ENCODE data around the gene RNF223.
"Not testable (repeated sequence)": the region's sequence is repeated elsewhere in the genome, so short reads cannot be mapped to it uniquely, and the experiment has no call there.

RNF223 gene

DNA sequence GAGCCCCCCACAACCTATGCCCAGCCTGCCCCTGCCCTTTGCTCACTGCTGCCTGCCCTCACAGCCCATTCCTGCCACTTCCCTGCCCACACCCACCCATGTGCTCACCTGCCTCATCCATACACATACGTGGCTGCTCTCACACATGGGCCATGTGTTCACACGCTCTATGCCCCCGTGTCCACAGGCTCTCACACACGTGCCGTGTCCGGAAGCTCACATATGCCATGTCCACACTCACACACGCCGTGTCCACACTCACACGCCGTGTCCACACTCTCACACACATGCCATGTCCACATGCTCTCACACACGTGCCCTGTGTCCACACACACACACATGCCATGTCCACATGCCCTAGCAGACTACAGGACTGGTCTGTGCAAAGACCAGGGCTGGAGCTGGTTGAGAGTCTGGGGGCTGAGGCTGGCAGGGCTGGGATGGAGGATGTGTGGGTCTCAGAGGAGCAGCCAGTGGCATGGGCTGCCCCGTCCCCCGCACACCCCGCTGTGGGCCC is 583 bp upstream of the RNF223 start:
- DNase-seq (ENCODE audit: low read depth in 2 of 2, low spot score in 1 of 2) = no peak

DNA sequence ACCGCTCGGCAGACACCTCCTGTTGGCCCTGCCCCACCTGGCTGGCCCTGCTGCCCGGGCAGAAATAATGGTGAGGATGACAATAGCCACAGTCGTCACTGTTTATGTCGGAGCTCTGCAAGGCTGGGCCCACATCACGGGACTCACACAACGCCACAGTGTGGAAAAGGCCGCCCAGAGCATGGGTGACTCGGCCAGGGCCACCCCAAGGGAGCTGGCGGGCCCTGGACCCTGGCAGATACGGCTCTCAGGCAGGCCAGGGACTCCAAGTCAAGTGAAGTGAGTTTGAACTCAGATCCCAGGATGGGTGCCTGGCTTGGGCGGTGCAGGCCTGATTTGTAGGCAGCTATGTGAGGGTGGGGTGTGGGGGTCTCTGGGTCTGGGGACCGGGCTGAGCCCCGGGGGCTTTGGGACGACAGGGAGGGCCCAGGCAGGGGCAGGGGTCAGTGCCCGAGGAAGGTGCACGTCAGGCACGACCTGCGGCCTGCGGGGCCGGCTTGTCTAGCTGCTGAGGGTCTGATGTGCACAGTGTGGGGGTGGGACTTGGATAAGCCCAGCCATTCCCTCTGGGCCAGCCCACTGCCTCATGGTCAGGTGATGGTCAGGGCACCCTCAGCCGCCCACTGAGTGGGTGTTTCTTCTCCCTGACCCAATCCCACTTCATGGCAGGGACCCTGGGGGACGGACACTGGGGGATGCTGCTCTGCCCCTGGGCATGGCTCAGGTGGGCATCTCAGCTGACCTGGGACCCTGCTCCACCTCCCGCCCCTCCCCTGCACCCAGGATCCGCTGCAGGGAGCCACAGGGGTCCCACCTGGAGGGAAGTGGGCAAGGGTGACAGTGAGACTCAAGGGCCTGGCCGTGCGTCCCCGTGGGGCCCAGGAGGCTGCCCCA is 1.0 kb downstream of the RNF223 start:
- DNase-seq (ENCODE audit: low read depth in 2 of 2, low spot score in 1 of 2) = no peak

- DNase-seq (ENCODE audit: low read depth in 2 of 2, low spot score in 1 of 2) = no peak
Measured at GRCh38 chr1:1072299-1072848, 1.7 kb downstream of the RNF223 start.

GRCh38 chr1:1071486-1072298 is 2.4 kb downstream of the RNF223 start:
- no peak for DNase-seq (ENCODE audit: low read depth in 2 of 2, low spot score in 1 of 2)

DNA sequence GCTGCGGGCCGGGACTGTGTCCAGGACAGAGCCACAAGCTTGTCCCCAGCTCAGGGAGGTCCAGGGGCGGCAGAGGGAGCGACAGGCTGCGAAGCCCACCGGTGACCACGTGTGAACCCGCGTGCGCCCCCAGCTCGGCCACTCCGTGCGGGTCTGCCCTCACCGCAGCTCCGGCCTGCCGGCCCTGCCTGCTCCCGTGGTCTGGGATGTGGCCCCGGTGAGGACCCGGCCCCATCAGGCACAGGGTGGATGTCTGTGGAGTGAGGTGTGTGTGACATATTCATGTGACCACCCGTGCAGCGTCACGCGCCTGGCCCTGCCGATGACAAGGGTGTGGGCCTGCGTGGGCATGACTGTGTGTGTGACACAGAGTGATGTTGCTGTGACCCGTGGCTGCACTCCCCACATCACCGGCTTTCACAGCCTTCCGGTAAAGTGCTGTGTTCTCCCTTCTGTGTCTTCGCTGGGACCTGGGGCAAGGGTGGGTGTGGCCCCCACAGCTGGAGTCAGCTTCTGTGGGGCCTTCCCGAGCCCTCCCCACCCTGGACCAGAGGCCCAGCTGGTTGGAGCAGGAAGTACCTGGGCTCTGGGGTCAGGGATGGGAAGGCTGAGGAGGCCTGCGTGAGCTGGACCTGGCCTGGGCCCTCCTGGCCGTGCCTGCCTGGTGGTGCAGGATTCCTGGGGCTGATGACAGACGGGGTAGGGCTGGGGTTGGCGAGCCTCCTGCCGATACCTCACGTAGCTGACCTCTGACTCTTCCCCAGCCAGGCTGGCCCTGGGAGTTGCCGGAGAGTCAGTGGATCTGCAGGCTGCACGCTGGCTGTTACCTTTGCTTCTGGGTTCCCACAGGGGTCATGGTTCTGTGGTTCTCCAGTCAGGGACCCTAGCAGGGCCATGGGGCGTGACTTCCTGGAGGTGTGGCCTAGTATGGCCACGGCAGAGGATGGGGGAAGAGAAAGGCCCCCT is 4.1 kb downstream of the RNF223 start:
- DNase-seq (ENCODE audit: low read depth in 2 of 2, low spot score in 1 of 2) = no peak

GRCh38 chr1:1069056-1069710 is 4.9 kb downstream of the RNF223 start:
- DNase-seq (ENCODE audit: low read depth in 2 of 2, low spot score in 1 of 2) = peak; percentile 72 to 78

- DNase-seq (ENCODE audit: low read depth in 2 of 2, low spot score in 1 of 2) = peak in 1 of 2 donors; percentile 12
Measured at GRCh38 chr1:1068517-1069055, 5.5 kb downstream of the RNF223 start.

DNA sequence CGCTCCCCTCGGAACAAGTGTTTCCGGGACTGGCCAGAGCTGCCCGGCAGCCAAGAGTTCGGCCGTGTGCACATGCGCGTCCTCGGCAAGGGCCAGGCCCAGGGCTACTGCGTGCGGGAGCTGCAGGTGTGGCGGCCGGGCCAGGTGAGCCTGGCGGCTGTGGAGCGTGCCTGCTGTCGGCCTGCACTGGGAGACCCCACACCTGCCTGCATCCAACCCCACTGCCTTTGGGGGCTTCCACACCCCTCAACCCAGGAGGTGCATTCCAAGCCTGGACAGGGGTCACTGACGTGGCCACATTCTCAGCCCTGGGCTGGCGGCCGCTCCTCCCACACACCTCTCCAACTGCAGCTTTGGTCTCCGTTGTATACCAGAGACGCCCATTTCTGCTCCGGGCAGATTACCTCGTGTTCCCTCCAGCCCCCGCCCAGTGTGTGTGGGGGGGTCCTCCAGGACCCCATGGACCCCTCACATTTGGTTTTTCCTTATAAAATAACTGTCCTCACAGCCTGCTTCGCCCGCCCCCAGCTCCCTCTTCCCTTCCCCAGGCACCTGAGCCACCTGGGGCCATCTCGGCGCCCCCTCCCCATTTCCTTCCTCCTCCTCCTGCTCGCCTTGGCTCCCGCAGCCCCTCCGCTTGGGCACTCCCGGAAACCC is 6.1 kb downstream of the RNF223 start:
- DNase-seq (ENCODE audit: low read depth in 2 of 2, low spot score in 1 of 2) = no peak

GRCh38 chr1:1067284-1067859 is 6.7 kb downstream of the RNF223 start:
- no peak for DNase-seq (ENCODE audit: low read depth in 2 of 2, low spot score in 1 of 2)

DNA sequence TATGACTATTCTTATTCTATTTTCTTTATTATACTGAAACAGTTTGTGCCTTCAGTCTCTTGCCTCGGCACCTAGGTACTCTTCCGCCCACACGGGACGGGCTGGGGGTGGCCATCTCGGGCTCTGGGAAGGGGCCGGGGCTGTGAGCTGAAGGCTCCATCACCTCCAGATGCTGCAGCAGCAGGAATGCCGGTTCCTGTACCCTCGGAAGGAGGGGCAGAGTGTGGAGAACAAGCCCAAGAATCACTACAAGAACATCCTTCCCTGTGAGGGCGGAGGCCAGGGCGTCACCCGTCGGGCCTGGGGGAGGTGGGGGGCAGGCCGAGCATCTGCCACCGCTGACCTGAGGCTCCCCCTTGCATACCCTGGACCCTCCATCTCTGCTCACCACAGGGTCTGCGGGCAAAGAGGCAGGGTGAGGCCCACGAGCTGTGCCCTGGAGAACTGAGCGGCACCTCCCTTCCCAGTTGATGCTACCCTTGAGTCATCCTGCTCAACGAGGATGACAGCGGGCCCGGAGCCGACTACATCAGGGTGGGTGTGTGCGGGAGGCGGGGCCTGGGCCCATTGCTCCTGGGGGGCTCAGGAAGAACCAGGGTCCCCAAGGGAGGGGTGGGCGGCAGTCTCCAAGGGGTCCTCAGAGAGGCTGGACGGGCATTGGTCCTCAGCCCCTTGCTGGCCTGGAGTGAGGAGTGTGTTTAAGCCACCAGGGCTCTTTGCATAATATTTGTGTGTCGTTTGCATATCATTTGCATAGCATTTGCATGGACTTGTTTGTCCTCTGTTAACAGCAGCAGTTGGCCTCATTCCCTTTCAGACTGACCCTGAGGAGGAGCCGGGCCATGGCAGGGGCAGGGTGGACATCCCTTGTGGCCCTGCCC is 7.5 kb downstream of the RNF223 start:
- DNase-seq (ENCODE audit: low read depth in 2 of 2, low spot score in 1 of 2) = no peak

GRCh38 chr1:1065940-1066304 is 8.2 kb downstream of the RNF223 start:
- DNase-seq (ENCODE audit: low read depth in 2 of 2, low spot score in 1 of 2) = not testable (repeated sequence)

GRCh38 chr1:1065265-1065939 is 8.7 kb downstream of the RNF223 start:
- DNase-seq (ENCODE audit: low read depth in 2 of 2, low spot score in 1 of 2) = no peak

DNA sequence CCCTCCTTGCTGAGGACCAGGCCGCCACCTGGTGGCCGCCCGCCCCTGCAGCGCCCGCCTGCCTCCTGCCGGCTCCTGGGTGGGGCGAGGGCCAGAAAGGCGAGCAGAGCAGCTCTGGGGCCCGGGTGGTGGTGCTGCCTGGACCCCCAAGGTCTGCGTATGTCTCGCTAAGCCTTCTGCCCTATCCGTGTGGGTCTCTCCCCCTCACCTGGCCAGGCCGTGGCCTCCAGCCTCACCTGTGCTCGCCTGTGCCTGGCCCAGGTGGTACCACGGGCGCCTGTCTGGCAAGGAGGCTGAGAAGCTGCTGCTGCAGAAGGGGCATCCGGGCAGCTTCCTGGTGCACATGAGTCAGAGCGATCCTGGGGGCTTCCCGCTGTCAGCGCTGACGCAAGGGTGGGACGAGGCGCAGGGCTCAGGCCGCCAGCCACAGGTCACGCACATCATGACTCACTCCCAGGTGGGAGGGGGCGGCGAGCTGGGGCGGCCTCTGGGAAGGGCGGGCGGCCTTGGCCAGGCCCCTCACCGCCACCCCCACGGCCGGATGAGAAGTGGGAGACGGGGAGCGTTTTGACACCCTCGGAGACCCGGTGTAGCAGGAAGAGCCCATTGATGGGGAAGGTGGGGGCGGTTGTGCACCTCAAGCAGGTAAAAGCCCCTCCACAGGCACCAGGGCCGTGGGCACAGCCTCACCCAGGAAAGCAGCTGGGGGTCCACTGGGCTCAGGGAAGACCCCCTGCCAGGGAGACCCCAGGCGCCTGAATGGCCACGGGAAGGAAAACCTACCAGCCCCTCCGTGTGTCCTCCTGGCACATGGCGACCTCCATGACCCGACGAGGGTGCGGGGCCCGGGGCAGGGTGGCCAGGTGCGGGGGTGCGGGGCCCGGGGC is 9.9 kb downstream of the RNF223 start:
- peak; percentile 57 to 71 for DNase-seq (ENCODE audit: low read depth in 2 of 2, low spot score in 1 of 2)

GRCh38 chr1:1063261-1063944 is 10.7 kb downstream of the RNF223 start:
- no peak for DNase-seq (ENCODE audit: low read depth in 2 of 2, low spot score in 1 of 2)

DNA sequence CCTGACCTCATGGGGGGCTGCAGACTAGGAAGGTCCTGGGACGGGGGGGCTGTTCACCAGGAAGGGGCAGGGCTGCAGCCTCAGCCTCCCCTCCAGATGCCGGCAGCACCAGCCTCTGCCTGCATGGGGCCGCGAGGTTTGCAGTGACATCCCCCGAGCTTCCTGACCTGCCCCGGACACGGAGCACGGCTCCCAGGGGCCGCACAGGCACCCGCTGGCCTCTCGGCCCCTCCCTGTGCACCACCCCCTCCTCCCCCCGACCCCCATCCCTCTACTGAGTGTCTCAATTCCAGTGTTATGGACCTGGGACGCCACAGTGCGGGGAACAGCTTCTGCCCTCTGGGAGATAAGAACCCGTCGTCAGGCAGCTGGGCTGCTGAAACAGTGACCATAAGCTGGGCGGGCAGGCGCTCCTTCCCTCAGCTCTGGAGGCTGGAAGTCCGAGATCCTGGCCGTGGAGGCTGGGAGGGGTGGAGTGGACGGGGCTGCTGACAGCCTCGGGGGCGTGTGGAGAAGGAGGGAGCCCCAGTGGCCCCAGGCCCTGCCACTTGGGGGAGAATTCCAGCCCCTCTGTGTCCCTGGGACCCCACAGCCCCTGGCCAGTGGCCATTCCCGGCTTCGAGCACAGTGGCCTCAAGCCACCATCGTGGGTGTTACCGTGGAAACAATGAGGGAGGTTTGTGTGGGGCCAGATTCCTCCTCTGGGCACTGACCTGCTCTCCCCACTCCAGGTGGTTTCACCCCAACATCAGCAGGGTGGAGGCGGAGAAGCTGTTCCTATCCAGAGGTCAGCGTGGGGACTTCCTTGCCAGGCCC is 11.6 kb downstream of the RNF223 start:
- DNase-seq (ENCODE audit: low read depth in 2 of 2, low spot score in 1 of 2) = no peak
